Smooth muscle cell (in vitro differentiated cells): ENCODE results near the gene CAMK2D. TPM values are rescaled to one million over a fixed set of nuclear protein-coding genes. Genes with fewer than 3 reads are reported as not detected.
"Not testable (repeated sequence)": the region's sequence is repeated elsewhere in the genome, so short reads cannot be mapped to it uniquely, and the experiment has no call there.

Source experiments
- DNase-seq: peaks from one replicate; lab custom pipeline; 2025; ENCODE audit not compliant: unreplicated experiment; lab: John Stamatoyannopoulos, UW
- H2AFZ ChIP-seq: fragments of 200-600 bp; sonication (generic); 2 replicates; pipeline ENCODE4 v1.6.0; 2016; ENCODE audit warnings: antibody characterized with exemption, low read depth, mild to moderate bottlenecking
- H3F3A ChIP-seq: fragments of 200-600 bp; sonication (generic); 2 replicates; pipeline ENCODE4 v1.6.0; 2017; ENCODE audit warnings: antibody characterized with exemption, low read depth
- H3K27ac ChIP-seq: fragments of 200-600 bp; sonication (generic); 2 replicates; pipeline ENCODE4 v1.5.1; 2016; ENCODE audit warnings: low read depth, mild to moderate bottlenecking
- H3K27me3 ChIP-seq: fragments of 200-600 bp; sonication (generic); 2 replicates; pipeline ENCODE4 v1.6.1; 2016; ENCODE audit warnings: low read depth, mild to moderate bottlenecking
- H3K36me3 ChIP-seq: fragments of 200-600 bp; sonication (generic); 2 replicates; pipeline ENCODE4 v1.5.1; 2016; ENCODE audit warnings: low read depth
- H3K4me1 ChIP-seq: fragments of 200-600 bp; sonication (generic); 2 replicates; pipeline ENCODE4 v1.5.1; 2016; ENCODE audit warnings: low read depth
- H3K4me2 ChIP-seq: fragments of 200-600 bp; sonication (generic); 2 replicates; pipeline ENCODE4 v1.6.0; 2016; ENCODE audit warnings: mild to moderate bottlenecking
- H3K4me3 ChIP-seq: fragments of 200-600 bp; sonication (generic); 2 replicates; pipeline ENCODE4 v1.5.1; 2016; ENCODE audit warnings: mild to moderate bottlenecking
- H3K79me2 ChIP-seq: fragments of 200-600 bp; sonication (generic); 2 replicates; pipeline ENCODE4 v1.6.0; 2016; ENCODE audit warnings: low read depth, mild to moderate bottlenecking
- H3K9ac ChIP-seq: fragments of 200-600 bp; sonication (generic); 2 replicates; pipeline ENCODE4 v1.6.0; 2016; ENCODE audit warnings: low read depth
- H3K9me3 ChIP-seq: fragments of 200-600 bp; sonication (generic); replicated peaks from 2 replicates; pipeline ENCODE4 v1.5.1; 2016; ENCODE audit warnings: low read depth
- H4K20me1 ChIP-seq: fragments of 200-600 bp; sonication (generic); 2 replicates; pipeline ENCODE4 v1.6.0; 2016; ENCODE audit warnings: low read depth
- WGBS: methylation state at CpG from one replicate; pipeline ENCODE4 v1.1.7; 2016; ENCODE audit warnings: low lambda C conversion rate; 5-methylcytosine and 5-hydroxymethylcytosine counted together
- polyA plus RNA-seq: library from polyadenylated mRNA; unstranded; fragments of >200 nt; fragmentation: Nextera tagmentation; extraction: Ambion mirVana; gene quantifications from 2 replicates; pipeline ENCODE4 v1.2.1, GENCODE V29; 2016
- total RNA-seq: library from RNA; depleted of rRNA; stranded (reverse); fragments of >200 nt; gene quantifications from 2 replicates; pipeline ENCODE4 v1.2.3, GENCODE V29; 2014
- TF ChIP-seq, protein P1 (sequence below): fragments of 200-600 bp; sonication (generic); IDR thresholded peaks from 2 replicates; pipeline ENCODE4 v1.5.1; 2017; ENCODE audit warnings: borderline replicate concordance, mild to moderate bottlenecking, antibody characterized with exemption; ENCODE audit not compliant: insufficient read depth, poor library complexity, severe bottlenecking

CAMK2D gene
- total and polyA plus RNA-seq, 2 experiments from 2014 or later, result 17.2 to 36.0 TPM

DNA sequence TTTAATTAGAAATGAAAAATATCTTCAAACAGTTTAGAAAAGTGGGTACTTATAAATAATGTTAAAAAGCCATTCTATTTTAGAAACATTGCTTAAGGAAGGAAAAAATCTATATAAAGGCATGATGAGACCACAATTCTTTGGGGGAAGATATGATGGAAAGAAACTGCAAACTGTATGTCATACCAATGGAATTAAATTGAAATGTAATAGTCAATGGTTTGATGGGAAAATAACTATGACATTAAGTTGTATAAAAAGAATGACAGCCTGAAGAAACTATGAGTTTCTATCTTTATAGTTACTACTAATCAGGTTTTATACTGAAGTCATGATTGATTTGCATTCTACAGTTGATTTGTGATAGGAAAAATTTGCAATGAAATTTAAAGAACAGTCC, 40.3 kb upstream of the CAMK2D start:
- TF ChIP-seq, protein P1, sequence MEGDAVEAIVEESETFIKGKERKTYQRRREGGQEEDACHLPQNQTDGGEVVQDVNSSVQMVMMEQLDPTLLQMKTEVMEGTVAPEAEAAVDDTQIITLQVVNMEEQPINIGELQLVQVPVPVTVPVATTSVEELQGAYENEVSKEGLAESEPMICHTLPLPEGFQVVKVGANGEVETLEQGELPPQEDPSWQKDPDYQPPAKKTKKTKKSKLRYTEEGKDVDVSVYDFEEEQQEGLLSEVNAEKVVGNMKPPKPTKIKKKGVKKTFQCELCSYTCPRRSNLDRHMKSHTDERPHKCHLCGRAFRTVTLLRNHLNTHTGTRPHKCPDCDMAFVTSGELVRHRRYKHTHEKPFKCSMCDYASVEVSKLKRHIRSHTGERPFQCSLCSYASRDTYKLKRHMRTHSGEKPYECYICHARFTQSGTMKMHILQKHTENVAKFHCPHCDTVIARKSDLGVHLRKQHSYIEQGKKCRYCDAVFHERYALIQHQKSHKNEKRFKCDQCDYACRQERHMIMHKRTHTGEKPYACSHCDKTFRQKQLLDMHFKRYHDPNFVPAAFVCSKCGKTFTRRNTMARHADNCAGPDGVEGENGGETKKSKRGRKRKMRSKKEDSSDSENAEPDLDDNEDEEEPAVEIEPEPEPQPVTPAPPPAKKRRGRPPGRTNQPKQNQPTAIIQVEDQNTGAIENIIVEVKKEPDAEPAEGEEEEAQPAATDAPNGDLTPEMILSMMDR, result no peak
- no peaks in the 10 kb centered on the region for H3K79me2 ChIP-seq
- H3K36me3 ChIP-seq, result no peaks in the 10 kb centered on the region
- H3K4me3 ChIP-seq, result no peak overlapping the region
- H4K20me1 ChIP-seq, result no peaks in the 10 kb centered on the region
- no peaks in the 10 kb centered on the region for H3F3A ChIP-seq
- no peak overlapping the region for H2AFZ ChIP-seq
- H3K27me3 ChIP-seq, result no peaks in the 10 kb centered on the region
- no peak overlapping the region for H3K9ac ChIP-seq
- H3K4me2 ChIP-seq, result no peak overlapping the region
- no peaks in the 10 kb centered on the region for H3K4me1 ChIP-seq
- DNase-seq, result no peak
- H3K27ac ChIP-seq, result no peak overlapping the region
- no peaks in the 10 kb centered on the region for H3K9me3 ChIP-seq

DNA sequence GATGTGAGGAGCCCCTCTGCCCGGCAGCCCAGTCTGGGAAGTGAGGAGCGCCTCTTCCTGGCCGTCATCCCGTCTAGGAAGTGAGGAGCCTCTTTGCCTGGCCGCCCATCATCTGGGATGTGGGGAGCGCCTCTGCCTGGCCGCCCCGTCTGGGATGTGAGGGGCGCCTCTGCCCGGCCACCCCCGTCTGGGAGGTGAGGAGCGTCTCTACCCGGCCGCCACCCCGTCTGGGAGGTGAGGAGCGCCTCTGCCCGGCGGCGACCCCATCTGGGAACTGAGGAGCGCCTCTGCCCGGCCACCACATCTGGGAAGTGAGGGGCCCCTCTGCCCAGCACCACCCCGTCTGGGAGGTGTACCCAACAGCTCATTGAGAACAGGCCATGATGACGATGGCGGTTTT, 34.8 kb upstream of the CAMK2D start:
- not testable (repeated sequence) for DNase-seq, H3K27ac ChIP-seq, H3K79me2 ChIP-seq, H3K36me3 ChIP-seq, H3K4me2 ChIP-seq, H3K4me3 ChIP-seq, H3K27me3 ChIP-seq, H3K9me3 ChIP-seq, H2AFZ ChIP-seq, H4K20me1 ChIP-seq, H3F3A ChIP-seq, H3K4me1 ChIP-seq, H3K9ac ChIP-seq
- 93% methylated on average over 24 of the region's 24 CpGs for WGBS

DNA sequence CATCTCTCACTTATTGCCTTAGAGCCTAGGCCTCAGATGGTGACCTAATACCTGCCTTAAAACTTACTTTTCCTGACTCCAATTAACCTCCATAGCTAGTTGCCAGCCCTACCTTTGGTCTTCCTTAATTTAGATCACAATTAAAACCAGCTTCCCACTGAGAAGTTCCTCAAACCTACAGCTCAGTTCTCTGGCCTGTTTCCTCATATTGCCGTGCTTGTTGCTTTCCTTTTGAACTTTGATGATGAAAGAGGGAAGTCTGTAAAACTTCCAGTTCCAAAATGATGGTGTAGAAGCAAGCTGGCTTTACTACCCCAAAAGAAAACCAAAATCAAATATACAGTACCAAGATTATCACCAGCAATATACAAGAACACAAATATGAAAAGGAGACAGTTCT, 28.9 kb upstream of the CAMK2D start:
- Histone ChIP-seq H3K27me3 (no peaks in the 10 kb centered on the region), H2AFZ (no peak overlapping the region), H3F3A (no peaks in the 10 kb centered on the region), H3K4me2 (no peak overlapping the region), H3K36me3 (no peaks in the 10 kb centered on the region), H3K79me2 (no peaks in the 10 kb centered on the region), H3K9me3 (no peaks in the 10 kb centered on the region), H3K9ac (no peak overlapping the region), H3K4me1 (no peaks in the 10 kb centered on the region), H3K4me3 (no peak overlapping the region), H4K20me1 (no peaks in the 10 kb centered on the region), H3K27ac (no peak overlapping the region)
- TF ChIP-seq, protein P1, result no peak
- WGBS, result 82% methylated on average over 1 of the region's 1 CpG
- no peak for DNase-seq

DNA sequence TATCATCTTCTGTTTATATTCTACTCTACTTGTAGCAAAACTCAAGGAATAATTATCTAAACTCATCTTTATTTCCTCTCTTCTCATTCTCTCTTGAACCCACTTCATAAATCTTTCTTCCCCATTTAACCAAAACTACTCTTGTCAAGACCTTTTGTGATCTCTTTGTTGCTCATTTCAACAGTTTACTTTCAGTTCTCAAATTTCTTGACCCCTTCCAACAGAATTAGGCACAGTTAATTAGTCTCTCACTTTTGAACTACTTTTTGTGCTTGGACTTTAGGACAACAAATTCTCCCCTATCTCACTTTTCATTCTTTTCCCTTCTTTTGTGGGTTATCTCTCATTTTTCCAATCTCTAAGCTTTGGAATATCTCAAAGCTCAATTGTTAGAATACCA, 27.4 kb upstream of the CAMK2D start:
- Histone ChIP-seq H3K36me3 (no peaks in the 10 kb centered on the region), H2AFZ (no peak overlapping the region), H3K27ac (no peak overlapping the region), H3K9ac (no peak overlapping the region), H4K20me1 (no peaks in the 10 kb centered on the region), H3K4me3 (no peak overlapping the region), H3F3A (no peaks in the 10 kb centered on the region), H3K4me1 (no peaks in the 10 kb centered on the region), H3K9me3 (no peaks in the 10 kb centered on the region), H3K79me2 (no peaks in the 10 kb centered on the region), H3K27me3 (no peaks in the 10 kb centered on the region), H3K4me2 (no peak overlapping the region)
- TF ChIP-seq, protein P1, result no peak
- DNase-seq, result no peak
